HG03558 (cell line): ENCODE results near the gene MBD3L5.
"Not testable (repeated sequence)": the region's sequence is repeated elsewhere in the genome, so short reads cannot be mapped to it uniquely, and the experiment has no call there.

Experiments
- ATAC-seq: cut with Tn5 transposase; IDR thresholded peaks from one replicate; pipeline ENCODE4 v1.9.1; 2021; ENCODE audit warnings: moderate number of reproducible peaks; ENCODE audit not compliant: unreplicated experiment; ENCODE audit errors: extremely low read depth

MBD3L5 gene

DNA sequence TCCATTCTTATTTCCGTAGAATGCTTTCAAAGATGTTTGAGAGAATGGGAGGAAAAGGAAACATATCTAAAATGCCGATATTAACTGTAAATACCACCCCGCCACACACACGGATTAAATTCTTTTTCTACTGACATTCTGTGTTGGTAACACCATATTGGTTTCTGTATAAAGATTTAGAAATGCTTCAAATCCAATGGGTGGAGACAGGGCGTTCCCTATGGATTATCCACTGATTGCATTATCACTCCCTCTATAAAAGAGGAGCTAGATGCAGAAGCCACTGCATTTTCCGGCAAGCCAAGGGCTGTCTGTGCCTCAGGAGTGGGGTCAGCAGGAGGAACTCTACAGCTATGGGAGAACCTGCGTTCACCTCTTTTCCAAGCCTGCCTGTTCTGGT lies 18.6 kb downstream of the MBD3L5 start, which contains the start of gene MBD3L2:
TSS of gene MBD3L2 (plus strand) at position 301 of the 400 bp plus-strand sequence. CDS start at position 354, 53 bp downstream.
- ATAC-seq: not testable (repeated sequence)

DNA sequence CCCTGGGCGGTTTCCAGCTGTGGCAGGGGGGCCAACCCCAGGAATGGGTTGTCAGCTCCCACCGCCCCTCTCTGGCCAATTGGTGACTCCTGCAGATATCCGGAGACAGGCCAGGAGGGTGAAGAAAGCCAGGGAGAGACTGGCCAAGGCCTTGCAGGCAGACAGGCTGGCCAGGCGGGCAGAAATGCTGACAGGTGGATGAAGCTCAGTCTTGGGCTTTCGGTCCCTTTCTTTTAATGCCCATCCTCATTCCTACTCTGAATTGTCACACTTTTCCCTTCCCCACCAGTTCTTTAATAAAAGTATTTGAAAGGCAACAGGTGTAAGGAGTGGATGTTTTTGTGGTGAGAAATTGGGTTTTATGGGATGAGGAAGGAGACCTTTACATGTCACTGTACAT lies 21.0 kb downstream of the MBD3L5 start:
- ATAC-seq: not testable (repeated sequence)

DNA sequence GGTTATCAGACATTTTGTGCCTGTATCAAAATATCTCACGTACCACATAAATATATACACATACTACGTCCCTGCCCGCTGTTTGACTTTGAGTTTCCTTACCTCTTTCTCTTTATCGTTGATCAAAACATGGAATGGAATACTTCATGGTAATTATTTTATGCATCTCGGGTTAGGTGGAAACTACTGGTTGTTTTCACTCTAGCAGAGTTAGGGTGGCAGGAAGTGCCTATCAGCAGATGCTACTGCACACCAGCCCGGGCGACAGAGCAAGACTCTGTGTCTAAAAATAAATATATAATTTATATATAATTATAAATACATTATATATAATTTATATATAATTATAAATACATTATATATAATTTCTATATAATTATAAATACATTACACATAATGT lies 22.5 kb downstream of the MBD3L5 start:
- not testable (repeated sequence) for ATAC-seq

DNA sequence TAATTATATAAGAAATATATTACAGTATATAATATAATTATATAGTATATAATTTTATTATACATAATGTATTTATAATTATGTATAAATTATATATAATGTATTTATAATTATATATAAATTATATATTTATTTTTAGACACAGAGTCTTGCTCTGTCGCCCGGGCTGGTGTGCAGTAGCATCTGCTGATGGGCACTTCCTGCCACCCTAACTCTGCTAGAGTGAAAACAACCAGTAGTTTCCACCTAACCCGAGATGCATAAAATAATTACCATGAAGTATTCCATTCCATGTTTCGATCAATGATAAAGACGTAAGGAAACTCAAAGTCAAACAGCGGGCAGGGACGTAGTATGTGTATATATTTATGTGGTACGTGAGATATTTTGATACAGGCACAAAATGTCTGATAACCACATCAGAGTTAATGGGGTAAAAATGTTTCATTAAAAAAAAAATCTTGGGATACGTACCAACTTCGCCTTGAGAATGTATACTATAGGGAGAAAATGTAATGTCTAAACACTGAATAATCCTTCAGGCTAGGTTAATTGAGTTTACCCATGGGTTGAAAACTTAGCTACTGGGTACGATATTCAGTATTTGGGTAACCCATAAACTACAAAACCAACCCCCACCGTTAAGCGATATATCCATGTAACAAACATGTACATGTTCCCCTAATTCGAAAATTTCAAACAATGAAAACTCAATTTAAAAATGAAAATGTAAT lies 24.4 kb downstream of the MBD3L5 start:
- not testable (repeated sequence) for ATAC-seq

DNA sequence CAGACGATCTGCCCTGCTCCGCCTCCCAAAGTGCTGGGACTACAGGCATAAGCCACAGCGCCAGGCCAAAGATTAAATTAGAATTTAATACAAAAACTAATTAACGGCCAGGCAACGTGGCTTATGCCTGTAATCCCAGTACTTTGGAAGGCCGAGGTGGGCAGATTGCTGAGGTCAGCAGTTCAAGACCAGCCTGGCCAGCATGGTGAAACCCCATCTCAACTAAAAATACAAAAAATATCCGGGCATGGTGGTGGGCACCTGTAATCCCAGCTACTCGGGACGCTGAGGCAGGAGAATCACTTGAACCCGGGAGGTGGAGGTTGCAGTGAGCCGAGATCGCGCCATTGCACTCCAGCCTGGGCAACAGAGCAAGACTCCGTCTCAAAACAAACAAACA lies 25.3 kb downstream of the MBD3L5 start:
- ATAC-seq: not testable (repeated sequence)

GRCh38 chr19:7056371-7056770 lies 26.0 kb downstream of the MBD3L5 start:
- ATAC-seq: not testable (repeated sequence)

DNA sequence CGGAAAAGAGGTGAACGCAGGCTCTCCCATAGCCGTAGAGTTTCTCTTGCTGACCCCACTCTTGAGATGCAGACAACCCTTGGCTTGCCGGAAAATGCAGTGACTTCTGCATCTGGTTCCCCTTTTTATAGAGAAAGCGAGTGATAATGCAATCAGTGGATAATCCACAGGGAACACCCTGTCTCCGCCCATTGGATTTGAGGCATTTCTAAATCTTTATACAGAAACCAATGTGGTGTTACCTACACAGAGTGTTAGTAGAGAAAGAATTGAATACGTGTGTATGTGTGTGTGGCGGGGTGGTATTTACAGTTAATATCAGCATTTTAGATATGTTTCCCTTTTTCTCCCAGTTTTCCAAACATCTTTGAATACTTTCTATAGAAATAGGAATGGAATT lies 28.2 kb downstream of the MBD3L5 start, which contains the start of gene MBD3L3:
TSS of gene MBD3L3 (minus strand) at position 101 of the 400 bp plus-strand sequence. CDS start at position 30, 71 bp downstream.
- not testable (repeated sequence) for ATAC-seq

GRCh38 chr19:7059977-7060376 lies 29.6 kb downstream of the MBD3L5 start:
- not testable (repeated sequence) for ATAC-seq

GRCh38 chr19:7063339-7063738 lies 33.0 kb downstream of the MBD3L5 start:
- ATAC-seq: no peak

- no peak for ATAC-seq
Measured at GRCh38 chr19:7063764-7064418, 33.5 kb downstream of the MBD3L5 start.

DNA sequence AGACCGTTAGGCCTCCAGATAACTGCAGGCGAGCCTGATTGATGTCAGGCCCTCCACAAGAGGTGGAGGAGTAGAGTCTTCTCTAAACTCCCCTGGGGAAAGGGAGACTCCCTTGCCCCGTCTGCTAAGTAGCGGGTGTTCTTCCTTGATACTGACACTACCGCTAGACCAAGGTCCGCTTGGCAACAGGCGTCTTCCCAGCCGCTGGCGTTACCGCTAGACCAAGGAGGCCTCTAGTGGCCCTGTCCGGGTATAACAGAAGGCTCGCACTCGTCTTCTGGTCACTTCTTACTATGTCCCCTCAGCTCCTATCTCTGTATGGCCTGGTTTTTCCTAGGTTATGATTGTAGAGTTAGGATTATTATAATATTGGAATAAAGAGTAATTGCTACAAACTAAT lies 36.7 kb downstream of the MBD3L5 start:
- ATAC-seq: not testable (repeated sequence)

DNA sequence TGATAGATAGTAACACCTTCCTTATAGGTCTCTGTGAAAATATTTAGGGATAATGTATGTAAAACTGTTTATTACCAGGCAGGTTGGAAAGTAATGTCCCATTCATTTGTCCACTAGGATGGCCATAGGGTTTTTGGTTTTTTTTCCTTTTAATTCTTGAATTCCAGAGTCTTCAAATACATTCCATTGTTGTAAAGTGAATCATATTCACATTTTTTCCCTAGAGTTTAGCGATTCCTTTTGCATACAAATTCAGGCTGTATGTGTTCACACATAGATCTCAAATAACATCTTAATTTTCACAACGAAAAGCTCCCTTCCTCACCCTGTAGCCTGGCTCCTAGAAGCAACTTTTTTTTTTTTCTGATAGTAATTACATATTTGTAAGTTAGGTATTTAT lies 37.3 kb downstream of the MBD3L5 start:
- ATAC-seq: no peak

DNA sequence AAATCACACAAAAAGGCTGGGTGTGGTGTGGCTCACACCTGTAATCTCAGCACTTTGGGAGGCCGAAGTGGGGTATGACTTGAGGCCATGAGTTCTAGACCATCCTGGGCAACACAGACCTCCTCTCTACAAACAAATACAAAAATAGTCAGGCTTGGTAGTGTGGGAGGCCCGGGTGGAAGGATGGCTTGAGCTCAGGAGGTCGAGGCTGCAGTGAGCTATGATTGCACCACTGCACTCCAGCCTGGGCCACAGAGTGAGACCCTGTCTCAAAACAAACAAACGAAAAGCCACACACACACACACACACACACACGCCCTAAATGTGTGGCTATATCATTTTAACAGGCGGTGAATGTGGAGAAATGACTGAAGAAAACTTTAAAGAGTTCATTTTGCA lies 38.2 kb downstream of the MBD3L5 start:
- no peak for ATAC-seq

- no peak for ATAC-seq
Measured at GRCh38 chr19:7069042-7069903, 38.9 kb downstream of the MBD3L5 start, which contains the start of gene ZNF557. ZNF557 (plus strand) TSS chr19:7069703; CDS start chr19:7075075, 5,372 bp downstream.

DNA sequence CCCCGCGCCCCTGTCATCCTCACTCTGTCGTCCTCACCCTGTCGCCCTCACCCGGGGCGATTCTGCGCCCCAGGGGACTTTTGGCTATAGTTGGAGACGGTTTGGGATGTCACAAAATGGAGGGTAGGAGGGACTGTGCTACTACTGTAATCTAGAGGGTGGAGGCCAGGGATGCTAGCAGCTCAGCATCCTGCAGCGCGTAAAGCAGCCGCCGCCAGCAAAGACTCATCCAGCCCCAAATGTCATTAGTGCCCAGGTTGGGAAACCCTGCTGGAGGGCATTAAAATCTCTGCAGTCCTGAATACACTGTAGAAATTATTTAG lies 39.5 kb downstream of the MBD3L5 start:
- ATAC-seq: no peak

DNA sequence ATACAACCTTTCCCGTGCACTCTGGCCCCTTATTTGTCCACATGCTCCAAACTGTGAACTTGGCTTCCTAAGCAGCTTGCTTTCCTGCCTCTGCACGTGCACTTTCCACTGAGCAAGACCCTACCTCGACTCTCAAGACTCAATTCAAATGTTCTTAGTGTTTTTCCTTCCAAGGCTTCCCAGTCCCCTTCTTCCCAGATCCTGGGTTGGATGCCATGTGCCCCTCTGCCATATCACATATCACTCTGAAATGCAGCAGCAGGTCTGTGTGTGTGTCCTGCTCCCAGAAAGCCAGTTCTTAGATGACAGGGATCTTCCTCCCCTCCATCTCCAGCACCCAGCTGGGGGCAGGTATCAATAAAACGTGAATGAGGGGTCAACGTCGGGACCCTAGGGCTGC lies 42.2 kb downstream of the MBD3L5 start:
- no peak for ATAC-seq

DNA sequence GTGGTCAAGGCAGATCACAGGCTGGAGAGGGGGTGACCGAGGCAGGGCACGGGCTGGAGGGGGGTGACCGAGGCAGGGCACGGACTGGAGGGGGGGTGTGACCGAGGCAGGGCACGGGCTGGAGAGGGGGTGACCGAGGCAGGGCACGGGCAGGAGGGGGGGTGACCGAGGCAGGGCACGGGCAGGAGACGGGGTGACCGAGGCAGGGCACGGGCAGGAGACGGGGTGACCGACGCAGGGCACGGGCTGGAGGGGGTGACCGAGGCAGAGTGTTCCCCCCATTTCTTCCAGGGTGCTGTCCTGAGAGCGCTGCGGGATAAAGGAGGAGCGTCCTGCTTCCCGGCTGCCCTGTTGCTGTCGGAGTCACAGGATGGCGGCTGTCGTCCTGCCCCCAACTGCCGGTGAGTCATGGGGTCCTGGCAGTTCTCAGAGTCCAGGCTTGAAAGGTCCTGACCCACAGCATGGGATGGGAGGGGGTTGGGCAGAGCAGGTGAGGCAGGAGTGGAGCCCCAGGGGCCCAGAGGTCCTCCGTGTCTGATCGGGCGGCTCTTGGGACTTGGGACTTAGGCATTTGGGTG lies 44.4 kb downstream of the MBD3L5 start:
- no peak for ATAC-seq

GRCh38 chr19:7076151-7076550 lies 45.8 kb downstream of the MBD3L5 start:
- ATAC-seq: no peak

DNA sequence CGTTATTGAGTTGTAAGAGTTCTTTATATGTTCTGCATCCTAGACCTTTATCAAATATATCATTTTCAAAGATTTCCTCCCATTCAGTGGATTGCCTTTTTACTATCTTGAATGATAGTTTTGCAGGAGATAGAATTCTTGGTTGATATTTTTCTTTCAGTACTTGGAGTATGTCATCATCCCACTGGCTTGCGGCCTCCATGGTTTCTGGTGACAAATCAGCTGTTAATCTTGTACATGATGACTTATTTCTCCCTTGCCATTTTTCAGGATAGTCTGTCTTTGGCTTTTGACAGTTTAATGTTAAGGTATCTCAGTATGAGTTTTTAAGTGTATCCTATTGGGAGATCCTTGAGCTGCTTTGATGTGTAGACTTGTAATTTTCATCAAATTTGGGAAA lies 47.6 kb downstream of the MBD3L5 start:
- no peak for ATAC-seq
